Sigmoid colon (tissue), 7 donors: ENCODE results near the gene ATRNL1. TPM values are rescaled to one million over a fixed set of nuclear protein-coding genes. Genes with fewer than 3 reads are reported as not detected.

Experiments used
- DNase-seq: peaks from one replicate; pipeline ENCODE4 v3.0.0-alpha.2; 2019
- H3K27ac ChIP-seq, 4 donors: fragments of 200-600 bp; sonication (generic); one replicate each; pipeline ENCODE4 v1.5.1; 2016 to 2019; ENCODE audit warnings: mild to moderate bottlenecking in 1 of 4
- H3K27me3 ChIP-seq, 3 donors: fragments of 200-600 bp; sonication (generic); one replicate each; pipeline ENCODE4 v1.5.1; 2019; ENCODE audit warnings: mild to moderate bottlenecking in 1 of 3
- H3K36me3 ChIP-seq, 4 donors: fragments of 200-600 bp; sonication (generic); one replicate each; pipeline ENCODE4 v1.5.1; 2016 to 2019
- H3K4me1 ChIP-seq, 4 donors: fragments of 200-600 bp; sonication (generic); one replicate each; pipeline ENCODE4 v1.5.1; 2017 to 2019
- H3K4me3 ChIP-seq, 4 donors: fragments of 200-600 bp; sonication (generic); one replicate each; pipeline ENCODE4 v1.5.1; 2017 to 2019; ENCODE audit warnings: mild to moderate bottlenecking in 2 of 4, moderate library complexity in 1 of 4
- H3K9me3 ChIP-seq, 4 donors: fragments of 200-600 bp in 3 of 4; sonication (generic) in 3 of 4; one replicate each; pipeline versions ENCODE4 v1.5.1 to v1.6.1; 2013 to 2019
- EP300 ChIP-seq, 4 donors: sonication (generic); formaldehyde crosslinking; IDR thresholded peaks; one replicate each; pipeline ENCODE4 v1.6.1; 2017; ENCODE audit warnings: antibody characterized with exemption in 4 of 4
- POLR2A ChIP-seq, 2 donors: fragments of 450-650 bp; IDR thresholded peaks; one replicate each; pipeline ENCODE4 v1.6.1; 2016; ENCODE audit warnings: antibody characterized with exemption in 2 of 2, mild to moderate bottlenecking in 2 of 2, moderate library complexity in 2 of 2
- POLR2AphosphoS5 ChIP-seq, 4 donors: sonication (generic); formaldehyde crosslinking; IDR thresholded peaks; one replicate each; pipeline ENCODE4 v1.6.1; 2017; ENCODE audit warnings: antibody characterized with exemption in 4 of 4
- WGBS, 2 donors: extraction: QIAGEN DNeasy Blood & Tissue Kit; methylation state at CpG; one replicate each; pipeline ENCODE4 v1.1.7; 2013; 5-methylcytosine and 5-hydroxymethylcytosine counted together
- intact Hi-C: fragments of 100-400 bp; cut with DNase I; formaldehyde crosslinking; loops from one replicate; pipeline ENCODE4 v1.15.1; 2023
- polyA plus RNA-seq, 3 donors: library from polyadenylated mRNA; stranded (reverse); fragments of 200-250 nt; gene quantifications; one replicate each; pipeline ENCODE4 v1.2.3, GENCODE V29; 2013
- total RNA-seq, 4 donors: library from RNA; depleted of rRNA; stranded (reverse); fragments of >200 nt; gene quantifications; one replicate each; pipeline ENCODE4 v1.1.0, GENCODE V29; 2016
- TF ChIP-seq, protein P1 (sequence below), 4 experiments: fragments of 450-650 bp in 3 of 4; fragments of 200-600 bp in 1 of 4; IDR thresholded peaks; one replicate each; pipeline ENCODE4 v1.5.1; 2016 to 2019; ENCODE audit warnings: antibody characterized with exemption in 4 of 4, mild to moderate bottlenecking in 3 of 4, moderate library complexity in 2 of 4
- donor health status: healthy with polysubstance abuse.
- donor health status: Bipolar disorder and iron deficiency.
- donor health status: healthy.

The ATRNL1 gene
- total and polyA plus RNA-seq, 7 donors: 0.57 to 17.3 (median 6.9) TPM; not detected in 1

GRCh38 chr10:115760131-115760530 is 667.0 kb downstream of the ATRNL1 start:
- WGBS, 2 donors: 93 to 96% methylated on average over 1 of the region's 1 CpG
- intact Hi-C loops: no loop called here
- Histone ChIP-seq H3K4me3 (no peak overlapping the region), H3K27ac (no peak overlapping the region), H3K4me1 (no peaks in the 10 kb centered on the region), H3K36me3 (no peaks in the 10 kb centered on the region), H3K27me3 (no peaks in the 10 kb centered on the region), H3K9me3 (no peaks in the 10 kb centered on the region)
- TF ChIP-seq POLR2A (IDR thresholded peaks at IDR 0.05) (no peak), EP300 (IDR thresholded peaks at IDR 0.05) (no peak), POLR2AphosphoS5 (IDR thresholded peaks at IDR 0.05) (no peak)
- TF ChIP-seq, protein P1, sequence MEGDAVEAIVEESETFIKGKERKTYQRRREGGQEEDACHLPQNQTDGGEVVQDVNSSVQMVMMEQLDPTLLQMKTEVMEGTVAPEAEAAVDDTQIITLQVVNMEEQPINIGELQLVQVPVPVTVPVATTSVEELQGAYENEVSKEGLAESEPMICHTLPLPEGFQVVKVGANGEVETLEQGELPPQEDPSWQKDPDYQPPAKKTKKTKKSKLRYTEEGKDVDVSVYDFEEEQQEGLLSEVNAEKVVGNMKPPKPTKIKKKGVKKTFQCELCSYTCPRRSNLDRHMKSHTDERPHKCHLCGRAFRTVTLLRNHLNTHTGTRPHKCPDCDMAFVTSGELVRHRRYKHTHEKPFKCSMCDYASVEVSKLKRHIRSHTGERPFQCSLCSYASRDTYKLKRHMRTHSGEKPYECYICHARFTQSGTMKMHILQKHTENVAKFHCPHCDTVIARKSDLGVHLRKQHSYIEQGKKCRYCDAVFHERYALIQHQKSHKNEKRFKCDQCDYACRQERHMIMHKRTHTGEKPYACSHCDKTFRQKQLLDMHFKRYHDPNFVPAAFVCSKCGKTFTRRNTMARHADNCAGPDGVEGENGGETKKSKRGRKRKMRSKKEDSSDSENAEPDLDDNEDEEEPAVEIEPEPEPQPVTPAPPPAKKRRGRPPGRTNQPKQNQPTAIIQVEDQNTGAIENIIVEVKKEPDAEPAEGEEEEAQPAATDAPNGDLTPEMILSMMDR (IDR thresholded peaks at IDR 0.05): no peak
- no peak for DNase-seq

- no peaks in the 10 kb centered on the region for H3K27me3 ChIP-seq
- WGBS, 2 donors: 71 to 92% methylated on average over 2 of the region's 2 CpGs
- no peaks in the 10 kb centered on the region for H3K9me3 ChIP-seq
- no peaks in the 10 kb centered on the region for H3K36me3 ChIP-seq
- no peak overlapping the region for H3K27ac ChIP-seq
- H3K4me3 ChIP-seq: no peak overlapping the region
- DNase-seq: no peak
- TF ChIP-seq, protein P1 (IDR thresholded peaks at IDR 0.05): no peak
- TF ChIP-seq POLR2A (IDR thresholded peaks at IDR 0.05): no peak
- TF ChIP-seq EP300 (IDR thresholded peaks at IDR 0.05): no peak
- no peak for TF ChIP-seq POLR2AphosphoS5 (IDR thresholded peaks at IDR 0.05)
- intact Hi-C loops: no loop called here
- no peaks in the 10 kb centered on the region for H3K4me1 ChIP-seq
These were observed 668.0 kb downstream of the ATRNL1 start for GRCh38 chr10:115761166-115761565.

- Histone ChIP-seq H3K27me3 (no peaks in the 10 kb centered on the region), H3K27ac (no peak overlapping the region), H3K9me3 (no peaks in the 10 kb centered on the region), H3K36me3 (no peaks in the 10 kb centered on the region), H3K4me3 (no peak overlapping the region), H3K4me1 (no peaks in the 10 kb centered on the region)
- TF ChIP-seq, protein P1 (IDR thresholded peaks at IDR 0.05): no peak
- TF ChIP-seq EP300 (IDR thresholded peaks at IDR 0.05) (no peak), POLR2AphosphoS5 (IDR thresholded peaks at IDR 0.05) (no peak), POLR2A (IDR thresholded peaks at IDR 0.05) (no peak)
- intact Hi-C loops: no loop called here
- DNase-seq: no peak
These were observed 668.9 kb downstream of the ATRNL1 start for GRCh38 chr10:115762029-115762428.

DNA sequence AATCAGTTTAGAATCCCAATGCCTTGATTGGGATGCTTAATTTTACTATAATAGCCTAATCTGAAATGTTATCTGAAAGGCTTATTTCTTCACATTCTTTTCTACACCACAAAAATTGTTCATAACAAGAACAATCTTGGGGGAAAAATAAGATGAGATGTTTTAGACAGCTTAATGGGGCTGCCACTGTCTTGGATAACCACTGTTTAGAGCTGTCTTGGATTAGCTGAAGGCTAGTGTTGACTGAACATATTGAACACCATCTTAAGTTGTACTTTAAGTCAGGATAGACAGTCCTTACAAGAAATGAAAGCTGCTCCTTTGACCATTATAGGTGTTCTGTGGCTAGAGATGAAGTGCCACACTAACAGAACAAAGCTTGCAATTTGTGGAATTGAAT is 678.6 kb downstream of the ATRNL1 start:
- no peak overlapping the region for H3K27ac ChIP-seq
- H3K36me3 ChIP-seq: no peaks in the 10 kb centered on the region
- intact Hi-C loops: no loop called here
- no peak for DNase-seq
- no peak for TF ChIP-seq EP300 (IDR thresholded peaks at IDR 0.05)
- no peak for TF ChIP-seq POLR2AphosphoS5 (IDR thresholded peaks at IDR 0.05)
- TF ChIP-seq, protein P1 (IDR thresholded peaks at IDR 0.05): no peak
- no peak for TF ChIP-seq POLR2A (IDR thresholded peaks at IDR 0.05)
- no peak overlapping the region for H3K4me3 ChIP-seq
- no peaks in the 10 kb centered on the region for H3K27me3 ChIP-seq
- H3K4me1 ChIP-seq: no peaks in the 10 kb centered on the region
- no peaks in the 10 kb centered on the region for H3K9me3 ChIP-seq

DNA sequence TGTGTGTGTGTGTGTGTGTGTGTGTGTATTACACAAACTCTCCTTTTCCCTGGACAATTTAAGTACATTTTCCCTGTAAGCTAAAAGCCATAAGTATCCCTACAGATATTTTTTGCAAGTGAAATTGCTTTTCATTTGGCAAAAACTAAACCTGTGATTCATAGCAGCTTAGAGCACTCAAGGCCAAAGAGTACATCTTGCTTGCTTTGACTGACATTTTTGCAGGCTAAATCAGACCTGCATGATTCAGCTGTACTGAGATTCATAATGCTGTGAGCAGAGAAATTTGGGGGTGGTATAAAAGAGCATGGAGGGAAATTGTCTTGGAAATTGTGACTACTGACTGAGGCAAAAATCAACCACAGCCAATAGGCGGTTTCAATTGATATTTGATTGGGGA is 679.4 kb downstream of the ATRNL1 start:
- intact Hi-C loops: no loop called here
- TF ChIP-seq, protein P1 (IDR thresholded peaks at IDR 0.05): no peak

More for the DNA sequence above, 679.4 kb downstream of the ATRNL1 start:
- WGBS, 2 donors: 88 to 93% methylated on average over 1 of the region's 1 CpG
- H3K27ac ChIP-seq: no peak overlapping the region
- H3K9me3 ChIP-seq: no peaks in the 10 kb centered on the region
- DNase-seq: no peak
- no peak overlapping the region for H3K4me3 ChIP-seq
- H3K27me3 ChIP-seq: no peaks in the 10 kb centered on the region
- no peaks in the 10 kb centered on the region for H3K4me1 ChIP-seq
- no peaks in the 10 kb centered on the region for H3K36me3 ChIP-seq
